WTC11 (cell line): ENCODE results near the gene CPNE2. TPM values are rescaled to one million over a fixed set of nuclear protein-coding genes. Genes with fewer than 3 reads are reported as not detected.

Source experiments
- ATAC-seq: fragments of 200-7000 bp; cut with Tn5 transposase; 2 replicates; pipeline ENCODE4 v1.10.0; 2021; ENCODE audit warnings: mild to moderate bottlenecking, moderate library complexity
- CTCF ChIA-PET: fragments of 300-600 bp; sonication (Branson Sonifier 250); formaldehyde crosslinking; loops from one replicate; lab custom pipeline; 2021; ENCODE audit warnings: antibody characterized with exemption; lab: Charles Lee
- POLR2A ChIA-PET: fragments of 350-600 bp; sonication (Branson Sonifier 250); formaldehyde crosslinking; loops from one replicate; lab custom pipeline; 2021; ENCODE audit warnings: antibody characterized with exemption; lab: Charles Lee
- DNase-seq: peaks from one replicate; pipeline ENCODE4 v3.0.0; 2021; ENCODE audit warnings: low spot score
- H3K27ac Mint-ChIP-seq: 2 replicates; pipeline ENCODE4 v1.8.0; 2021; ENCODE audit warnings: mixed read lengths
- H3K27me3 Mint-ChIP-seq: 2 replicates; pipeline ENCODE4 v1.8.0; 2021; ENCODE audit warnings: low read depth, mild to moderate bottlenecking, moderate library complexity, mixed read lengths
- H3K36me3 Mint-ChIP-seq: 2 replicates; pipeline ENCODE4 v1.8.0; 2021; ENCODE audit warnings: mixed read lengths
- H3K4me1 Mint-ChIP-seq: 2 replicates; pipeline ENCODE4 v1.8.0; 2022; ENCODE audit warnings: mixed read lengths
- H3K4me3 Mint-ChIP-seq: 2 replicates; pipeline ENCODE4 v1.8.0; 2021; ENCODE audit warnings: mild to moderate bottlenecking, moderate library complexity, mixed read lengths
- H3K9me3 Mint-ChIP-seq: 2 replicates; pipeline ENCODE4 v1.8.0; 2021; ENCODE audit warnings: mixed read lengths
- CREM ChIP-seq: sonication (generic); formaldehyde crosslinking; IDR thresholded peaks from 2 replicates; pipeline ENCODE4 v1.8.1; 2022; ENCODE audit warnings: mild to moderate bottlenecking, missing genetic modification reagents, moderate library complexity
- FOXJ3 ChIP-seq: sonication (generic); formaldehyde crosslinking; IDR thresholded peaks from 2 replicates; pipeline ENCODE4 v1.9.0; 2021; ENCODE audit warnings: missing genetic modification reagents, mild to moderate bottlenecking, borderline replicate concordance
- GABPB1 ChIP-seq: sonication (generic); formaldehyde crosslinking; IDR thresholded peaks from 2 replicates; pipeline ENCODE4 v1.8.1; 2023; ENCODE audit warnings: mild to moderate bottlenecking, missing genetic modification reagents
- NFATC4 ChIP-seq: fragments of 250-450 bp; sonication (Bioruptor Pico); IDR thresholded peaks from 2 replicates; pipeline ENCODE4 v1.9.0; 2021; ENCODE audit warnings: mild to moderate bottlenecking
- NR2C2 ChIP-seq: sonication (generic); formaldehyde crosslinking; IDR thresholded peaks from 2 replicates; pipeline ENCODE4 v1.8.0; 2022; ENCODE audit warnings: mild to moderate bottlenecking, missing genetic modification reagents
- PRRX2 ChIP-seq: fragments of 250-450 bp; sonication (Bioruptor Pico); IDR thresholded peaks from 2 replicates; pipeline ENCODE4 v1.8.0; 2021; ENCODE audit warnings: mild to moderate bottlenecking
- SP1 ChIP-seq: sonication (generic); formaldehyde crosslinking; conservative IDR thresholded peaks from 2 replicates; pipeline ENCODE4 v1.8.1; 2022; ENCODE audit warnings: missing genetic modification reagents
- TEAD1 ChIP-seq: sonication (generic); formaldehyde crosslinking; IDR thresholded peaks from 2 replicates; pipeline ENCODE4 v1.8.0; 2022; ENCODE audit warnings: mild to moderate bottlenecking, missing genetic modification reagents
- ZNF423 ChIP-seq: fragments of 250-450 bp; sonication (Bioruptor Pico); IDR thresholded peaks from 2 replicates; pipeline ENCODE4 v2.1.2; 2022; ENCODE audit warnings: mild to moderate bottlenecking, moderate library complexity
- total RNA-seq: library from RNA; stranded (reverse); gene quantifications from 3 replicates; pipeline ENCODE4 v1.2.3, GENCODE V29; 2021
- TF ChIP-seq, protein P1 (sequence below): fragments of 250-450 bp; sonication (Bioruptor Pico); IDR thresholded peaks from 2 replicates; pipeline ENCODE4 v1.9.0; 2021; ENCODE audit warnings: mild to moderate bottlenecking
- TF ChIP-seq, protein P2 (sequence below): sonication (generic); formaldehyde crosslinking; IDR thresholded peaks from 2 replicates; pipeline ENCODE4 v1.8.0; 2023; ENCODE audit warnings: mild to moderate bottlenecking, missing genetic modification reagents
- TF ChIP-seq, protein P3 (sequence below): sonication (generic); formaldehyde crosslinking; conservative IDR thresholded peaks from 2 replicates; pipeline ENCODE4 v1.8.1; 2023; ENCODE audit warnings: mild to moderate bottlenecking, low read depth, missing genetic modification reagents, moderate library complexity
- TF ChIP-seq, protein P4 (sequence below): fragments of 250-450 bp; sonication (Bioruptor Pico); IDR thresholded peaks from 2 replicates; pipeline ENCODE4 v1.9.0; 2021; ENCODE audit warnings: moderate library complexity, mild to moderate bottlenecking, inconsistent platforms, borderline replicate concordance
- TF ChIP-seq, protein P5 (sequence below): sonication (generic); formaldehyde crosslinking; IDR thresholded peaks from 2 replicates; pipeline ENCODE4 v1.8.0; 2022; ENCODE audit warnings: mild to moderate bottlenecking, missing genetic modification reagents

CPNE2 gene
- total RNA-seq, 1 experiment from 2014 or later, result 14.0 TPM

DNA sequence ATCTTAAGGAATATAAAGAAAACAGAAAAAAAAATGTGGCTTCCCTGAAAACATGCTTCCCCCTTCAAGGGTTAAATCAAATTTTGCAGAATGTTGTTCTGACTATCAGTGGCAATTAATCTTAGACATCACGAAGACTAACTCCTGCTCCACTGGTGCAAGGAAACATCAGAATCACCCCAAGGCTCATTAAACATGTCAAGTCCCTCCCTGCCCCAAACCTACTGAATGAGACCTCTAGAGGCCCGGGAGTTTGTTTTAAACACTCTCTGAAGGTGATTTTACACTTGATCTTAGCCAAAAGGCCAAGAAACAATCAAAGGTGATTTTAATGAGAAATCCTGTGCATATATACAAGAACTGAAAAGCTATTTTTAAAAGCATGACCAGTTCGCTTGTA lies 75.2 kb downstream of the CPNE2 start:
- ChIA-PET CTCF (interaction anchor here (0.6 to 1.0 kb wide), 3 partner anchors 70 to 83 kb away, joined by 3 to 6 read pairs (median 6); no protein-coding TSS in a partner anchor), POLR2A (no interaction called here)
- peaks cover 75% of the 10 kb centered on the region for H3K36me3 Mint-ChIP-seq
- no peaks in the 10 kb centered on the region for H3K27me3 Mint-ChIP-seq
- TF ChIP-seq GABPB1 (CRISPR knock-in tag), result no peak
- H3K9me3 Mint-ChIP-seq, result no peaks in the 10 kb centered on the region
- 0 out of 2 replicates have a peak, but pooled peaks cover 3% of the 10 kb centered on the region for H3K4me1 Mint-ChIP-seq
- H3K27ac Mint-ChIP-seq, result no peak overlapping the region
- no peak for DNase-seq
- no peak overlapping the region for H3K4me3 Mint-ChIP-seq
- no peak for ATAC-seq

DNA sequence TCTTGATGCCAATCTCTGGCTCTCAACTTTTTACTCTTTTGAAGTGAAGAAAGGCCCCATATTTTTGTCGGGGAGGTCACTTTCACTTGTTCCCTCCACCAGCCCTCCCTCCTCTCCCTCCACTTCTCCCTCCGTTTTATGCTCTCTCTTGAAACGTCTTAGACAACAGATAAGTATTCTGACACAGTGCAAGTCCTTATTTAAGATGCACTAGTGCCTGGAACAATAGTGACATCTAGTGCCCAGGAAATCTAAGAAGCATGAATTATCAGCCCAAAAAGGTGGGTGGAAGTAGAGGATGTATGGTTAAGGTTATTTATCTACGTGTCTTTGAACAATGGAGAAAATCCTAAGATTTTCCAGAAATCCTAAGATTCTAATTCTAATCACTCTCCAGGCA lies 75.6 kb downstream of the CPNE2 start:
- ChIA-PET POLR2A (no interaction called here), CTCF (interaction anchor here (0.6 to 1.0 kb wide), 3 partner anchors 32 to 84 kb away, joined by 6 read pairs; no protein-coding TSS in a partner anchor)
- Mint-ChIP-seq H3K4me3 (no peak overlapping the region), H3K4me1 (0 out of 2 replicates have a peak, but pooled peaks cover 3% of the 10 kb centered on the region), H3K27ac (no peak overlapping the region), H3K9me3 (no peaks in the 10 kb centered on the region), H3K36me3 (peaks cover 75% of the 10 kb centered on the region), H3K27me3 (no peaks in the 10 kb centered on the region)
- DNase-seq (no peak), ATAC-seq (peak; percentile 48; the same call in 1 of the 2 replicates)
- TF ChIP-seq, protein P1, sequence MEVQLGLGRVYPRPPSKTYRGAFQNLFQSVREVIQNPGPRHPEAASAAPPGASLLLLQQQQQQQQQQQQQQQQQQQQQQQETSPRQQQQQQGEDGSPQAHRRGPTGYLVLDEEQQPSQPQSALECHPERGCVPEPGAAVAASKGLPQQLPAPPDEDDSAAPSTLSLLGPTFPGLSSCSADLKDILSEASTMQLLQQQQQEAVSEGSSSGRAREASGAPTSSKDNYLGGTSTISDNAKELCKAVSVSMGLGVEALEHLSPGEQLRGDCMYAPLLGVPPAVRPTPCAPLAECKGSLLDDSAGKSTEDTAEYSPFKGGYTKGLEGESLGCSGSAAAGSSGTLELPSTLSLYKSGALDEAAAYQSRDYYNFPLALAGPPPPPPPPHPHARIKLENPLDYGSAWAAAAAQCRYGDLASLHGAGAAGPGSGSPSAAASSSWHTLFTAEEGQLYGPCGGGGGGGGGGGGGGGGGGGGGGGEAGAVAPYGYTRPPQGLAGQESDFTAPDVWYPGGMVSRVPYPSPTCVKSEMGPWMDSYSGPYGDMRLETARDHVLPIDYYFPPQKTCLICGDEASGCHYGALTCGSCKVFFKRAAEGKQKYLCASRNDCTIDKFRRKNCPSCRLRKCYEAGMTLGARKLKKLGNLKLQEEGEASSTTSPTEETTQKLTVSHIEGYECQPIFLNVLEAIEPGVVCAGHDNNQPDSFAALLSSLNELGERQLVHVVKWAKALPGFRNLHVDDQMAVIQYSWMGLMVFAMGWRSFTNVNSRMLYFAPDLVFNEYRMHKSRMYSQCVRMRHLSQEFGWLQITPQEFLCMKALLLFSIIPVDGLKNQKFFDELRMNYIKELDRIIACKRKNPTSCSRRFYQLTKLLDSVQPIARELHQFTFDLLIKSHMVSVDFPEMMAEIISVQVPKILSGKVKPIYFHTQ, result no peak
- no peak for TF ChIP-seq SP1

DNA sequence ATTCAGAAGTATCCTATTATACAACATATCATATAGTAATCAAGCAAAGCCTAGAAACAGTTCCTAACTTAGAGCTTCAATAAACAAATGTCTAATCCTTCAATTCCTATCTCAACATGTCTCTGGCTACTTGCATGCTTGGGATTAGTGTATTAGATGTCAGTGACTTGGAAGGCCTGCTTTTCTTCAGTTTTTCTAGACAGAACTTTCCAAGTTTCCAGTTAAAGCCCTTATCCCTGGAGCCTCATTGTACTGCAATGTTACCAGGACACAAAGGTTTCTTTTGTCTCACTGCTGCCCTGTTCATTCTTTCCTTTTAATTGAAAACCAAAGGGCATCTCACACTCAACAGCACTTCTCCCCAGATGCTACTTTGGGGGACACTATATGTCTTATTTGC lies 76.9 kb downstream of the CPNE2 start:
- Mint-ChIP-seq H3K27ac (0 out of 2 replicates have a peak overlapping the region, but pooled peaks have one; percentile 14), H3K4me1 (0 out of 2 replicates have a peak, but pooled peaks cover 3% of the 10 kb centered on the region), H3K9me3 (no peaks in the 10 kb centered on the region), H3K27me3 (no peaks in the 10 kb centered on the region), H3K4me3 (no peak overlapping the region), H3K36me3 (peaks cover 73% of the 10 kb centered on the region)
- TF ChIP-seq NR2C2, result no peak
- no peak for TF ChIP-seq TEAD1 (CRISPR knock-in tag)
- TF ChIP-seq, protein P2, sequence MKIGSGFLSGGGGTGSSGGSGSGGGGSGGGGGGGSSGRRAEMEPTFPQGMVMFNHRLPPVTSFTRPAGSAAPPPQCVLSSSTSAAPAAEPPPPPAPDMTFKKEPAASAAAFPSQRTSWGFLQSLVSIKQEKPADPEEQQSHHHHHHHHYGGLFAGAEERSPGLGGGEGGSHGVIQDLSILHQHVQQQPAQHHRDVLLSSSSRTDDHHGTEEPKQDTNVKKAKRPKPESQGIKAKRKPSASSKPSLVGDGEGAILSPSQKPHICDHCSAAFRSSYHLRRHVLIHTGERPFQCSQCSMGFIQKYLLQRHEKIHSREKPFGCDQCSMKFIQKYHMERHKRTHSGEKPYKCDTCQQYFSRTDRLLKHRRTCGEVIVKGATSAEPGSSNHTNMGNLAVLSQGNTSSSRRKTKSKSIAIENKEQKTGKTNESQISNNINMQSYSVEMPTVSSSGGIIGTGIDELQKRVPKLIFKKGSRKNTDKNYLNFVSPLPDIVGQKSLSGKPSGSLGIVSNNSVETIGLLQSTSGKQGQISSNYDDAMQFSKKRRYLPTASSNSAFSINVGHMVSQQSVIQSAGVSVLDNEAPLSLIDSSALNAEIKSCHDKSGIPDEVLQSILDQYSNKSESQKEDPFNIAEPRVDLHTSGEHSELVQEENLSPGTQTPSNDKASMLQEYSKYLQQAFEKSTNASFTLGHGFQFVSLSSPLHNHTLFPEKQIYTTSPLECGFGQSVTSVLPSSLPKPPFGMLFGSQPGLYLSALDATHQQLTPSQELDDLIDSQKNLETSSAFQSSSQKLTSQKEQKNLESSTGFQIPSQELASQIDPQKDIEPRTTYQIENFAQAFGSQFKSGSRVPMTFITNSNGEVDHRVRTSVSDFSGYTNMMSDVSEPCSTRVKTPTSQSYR (CRISPR knock-in tag), result no peak
- no peak for TF ChIP-seq ZNF423 (CRISPR knock-in tag)
- no peak for TF ChIP-seq CREM (CRISPR knock-in tag)
- TF ChIP-seq, protein P3, sequence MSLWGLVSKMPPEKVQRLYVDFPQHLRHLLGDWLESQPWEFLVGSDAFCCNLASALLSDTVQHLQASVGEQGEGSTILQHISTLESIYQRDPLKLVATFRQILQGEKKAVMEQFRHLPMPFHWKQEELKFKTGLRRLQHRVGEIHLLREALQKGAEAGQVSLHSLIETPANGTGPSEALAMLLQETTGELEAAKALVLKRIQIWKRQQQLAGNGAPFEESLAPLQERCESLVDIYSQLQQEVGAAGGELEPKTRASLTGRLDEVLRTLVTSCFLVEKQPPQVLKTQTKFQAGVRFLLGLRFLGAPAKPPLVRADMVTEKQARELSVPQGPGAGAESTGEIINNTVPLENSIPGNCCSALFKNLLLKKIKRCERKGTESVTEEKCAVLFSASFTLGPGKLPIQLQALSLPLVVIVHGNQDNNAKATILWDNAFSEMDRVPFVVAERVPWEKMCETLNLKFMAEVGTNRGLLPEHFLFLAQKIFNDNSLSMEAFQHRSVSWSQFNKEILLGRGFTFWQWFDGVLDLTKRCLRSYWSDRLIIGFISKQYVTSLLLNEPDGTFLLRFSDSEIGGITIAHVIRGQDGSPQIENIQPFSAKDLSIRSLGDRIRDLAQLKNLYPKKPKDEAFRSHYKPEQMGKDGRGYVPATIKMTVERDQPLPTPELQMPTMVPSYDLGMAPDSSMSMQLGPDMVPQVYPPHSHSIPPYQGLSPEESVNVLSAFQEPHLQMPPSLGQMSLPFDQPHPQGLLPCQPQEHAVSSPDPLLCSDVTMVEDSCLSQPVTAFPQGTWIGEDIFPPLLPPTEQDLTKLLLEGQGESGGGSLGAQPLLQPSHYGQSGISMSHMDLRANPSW, result no peak
- TF ChIP-seq FOXJ3 (CRISPR knock-in tag), result no peak
- TF ChIP-seq, protein P4, sequence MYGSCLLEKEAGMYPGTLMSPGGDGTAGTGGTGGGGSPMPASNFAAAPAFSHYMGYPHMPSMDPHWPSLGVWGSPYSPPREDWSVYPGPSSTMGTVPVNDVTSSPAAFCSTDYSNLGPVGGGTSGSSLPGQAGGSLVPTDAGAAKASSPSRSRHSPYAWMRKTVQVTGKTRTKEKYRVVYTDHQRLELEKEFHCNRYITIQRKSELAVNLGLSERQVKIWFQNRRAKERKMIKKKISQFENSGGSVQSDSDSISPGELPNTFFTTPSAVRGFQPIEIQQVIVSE (CRISPR knock-in tag), result no peak
- TF ChIP-seq PRRX2 (CRISPR knock-in tag), result no peak
- TF ChIP-seq, protein P5, sequence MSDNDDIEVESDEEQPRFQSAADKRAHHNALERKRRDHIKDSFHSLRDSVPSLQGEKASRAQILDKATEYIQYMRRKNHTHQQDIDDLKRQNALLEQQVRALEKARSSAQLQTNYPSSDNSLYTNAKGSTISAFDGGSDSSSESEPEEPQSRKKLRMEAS, result no peak
- TF ChIP-seq NFATC4, result no peak
- no peak for ATAC-seq
- ChIA-PET CTCF (interaction anchor here (0.7 kb wide), 1 partner anchor 501 kb away, joined by 5 read pairs; the partner anchor contains the start of gene MT1G), POLR2A (no interaction called here)
- no peak for DNase-seq
